RWPE2 (cell line): ENCODE data around the gene NGEF.

Experiments used
- ATAC-seq: fragments of 200-7000 bp; cut with Tn5 transposase; 3 replicates; pipeline ENCODE4 v1.9.1; 2021; ENCODE audit warnings: low read depth
- DNase-seq: peaks from one replicate; pipeline ENCODE4 v3.0.0-alpha.2; 2020; ENCODE audit warnings: low spot score
- H3K27ac ChIP-seq: fragments of 450-650 bp; 2 replicates; pipeline ENCODE4 v1.5.1; 2017; ENCODE audit warnings: mild to moderate bottlenecking; ENCODE audit not compliant: poor library complexity, severe bottlenecking
- H3K27me3 ChIP-seq: fragments of 250-450 bp; sonication (Bioruptor Pico); 2 replicates; pipeline ENCODE4 v1.5.1; 2021; ENCODE audit warnings: mild to moderate bottlenecking, moderate library complexity; ENCODE audit not compliant: insufficient read depth, poor library complexity, severe bottlenecking
- H3K36me3 ChIP-seq: fragments of 250-450 bp; sonication (Bioruptor Pico); 2 replicates; pipeline ENCODE4 v1.5.1; 2020; ENCODE audit warnings: low read depth, mild to moderate bottlenecking, moderate library complexity
- H3K4me1 ChIP-seq: fragments of 250-450 bp; sonication (Bioruptor Pico); 2 replicates; pipeline ENCODE4 v1.5.1; 2021; ENCODE audit warnings: mild to moderate bottlenecking, moderate library complexity; ENCODE audit not compliant: insufficient read depth, poor library complexity, severe bottlenecking
- H3K4me3 ChIP-seq: fragments of 250-450 bp; sonication (Bioruptor Pico); 2 replicates; pipeline ENCODE4 v1.5.1; 2021; ENCODE audit warnings: mild to moderate bottlenecking, moderate library complexity; ENCODE audit not compliant: severe bottlenecking
- H3K9me3 ChIP-seq: fragments of 250-450 bp; sonication (Bioruptor Pico); 2 replicates; pipeline ENCODE4 v1.5.1; 2021; ENCODE audit warnings: mild to moderate bottlenecking, moderate library complexity; ENCODE audit not compliant: severe bottlenecking
- CTCF ChIP-seq: fragments of 450-650 bp; IDR thresholded peaks from one replicate; pipeline ENCODE4 v1.5.1; 2017; ENCODE audit warnings: mild to moderate bottlenecking, moderate library complexity; ENCODE audit not compliant: poor library complexity, severe bottlenecking

Gene NGEF

DNA sequence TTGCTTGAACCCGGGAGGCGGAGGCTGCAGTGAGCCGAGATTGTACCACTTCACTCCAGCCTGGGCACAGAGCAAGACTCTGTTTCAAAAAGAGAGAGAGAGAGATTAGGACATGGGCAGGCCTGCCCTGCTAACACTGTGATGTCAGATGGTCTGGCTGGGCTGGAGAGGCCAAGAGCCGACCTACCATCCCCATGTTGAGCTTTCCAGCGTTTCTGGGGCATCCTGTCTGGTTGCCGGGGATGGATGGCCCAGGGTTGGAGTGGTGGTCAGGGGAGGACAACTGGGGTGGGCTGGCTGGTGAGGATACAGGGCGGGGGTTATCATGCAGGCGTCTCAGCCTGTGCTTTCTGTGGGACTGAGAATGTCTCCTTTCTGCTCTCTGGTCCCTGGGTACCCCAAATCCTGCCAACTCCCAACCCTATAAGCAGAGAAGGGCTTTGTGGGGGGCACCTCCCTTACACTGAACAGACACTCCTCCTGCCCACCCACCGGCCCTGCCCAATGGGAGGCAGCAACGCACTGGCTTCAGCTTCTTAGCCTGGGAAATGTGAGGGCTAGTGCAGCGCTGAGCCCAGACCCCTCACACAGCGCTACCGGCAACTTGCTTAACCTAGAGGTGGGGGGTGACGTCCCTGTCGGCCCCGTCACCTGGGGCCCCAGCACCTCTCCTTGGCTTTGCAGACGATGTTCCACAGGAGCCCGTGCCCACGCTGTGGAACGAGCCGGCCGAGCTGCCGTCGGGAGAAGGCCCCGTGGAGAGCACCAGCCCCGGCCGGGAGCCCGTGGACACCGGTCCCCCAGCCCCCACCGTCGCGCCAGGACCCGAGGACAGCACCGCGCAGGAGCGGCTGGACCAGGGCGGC lies 137.6 kb downstream of the NGEF start:
- Histone ChIP-seq H3K9me3 (no peaks in the 10 kb centered on the region), H3K27ac (no peak overlapping the region), H3K27me3 (no peaks in the 10 kb centered on the region), H3K4me3 (peak overlapping the region; percentile 53), H3K36me3 (no peaks in the 10 kb centered on the region), H3K4me1 (no peaks in the 10 kb centered on the region)
- DNase-seq (no peak), ATAC-seq (peak; percentile 5; the same call in 1 of the 3 replicates)
- no peak for TF ChIP-seq CTCF

GRCh38 chr2:232874677-232875223 lies 138.3 kb downstream of the NGEF start:
- no peaks in the 10 kb centered on the region for H3K9me3 ChIP-seq
- no peak for DNase-seq
- H3K36me3 ChIP-seq, result no peaks in the 10 kb centered on the region
- no peak overlapping the region for H3K27ac ChIP-seq
- TF ChIP-seq CTCF, result no peak
- no peak overlapping the region for H3K4me3 ChIP-seq
- no peak for ATAC-seq
- no peaks in the 10 kb centered on the region for H3K27me3 ChIP-seq
- H3K4me1 ChIP-seq, result no peaks in the 10 kb centered on the region

GRCh38 chr2:232873909-232874641 lies 139.0 kb downstream of the NGEF start:
- ATAC-seq (no peak), DNase-seq (no peak)
- no peak overlapping the region for H3K4me3 ChIP-seq
- no peaks in the 10 kb centered on the region for H3K36me3 ChIP-seq
- H3K9me3 ChIP-seq, result no peaks in the 10 kb centered on the region
- TF ChIP-seq CTCF, result no peak
- no peaks in the 10 kb centered on the region for H3K27me3 ChIP-seq
- H3K4me1 ChIP-seq, result no peaks in the 10 kb centered on the region
- H3K27ac ChIP-seq, result no peak overlapping the region

GRCh38 chr2:232873292-232873908 lies 139.7 kb downstream of the NGEF start:
- Histone ChIP-seq H3K4me1 (no peaks in the 10 kb centered on the region), H3K27ac (no peak overlapping the region), H3K36me3 (no peaks in the 10 kb centered on the region), H3K4me3 (no peak overlapping the region), H3K27me3 (no peaks in the 10 kb centered on the region), H3K9me3 (no peaks in the 10 kb centered on the region)
- DNase-seq (no peak), ATAC-seq (no peak)
- TF ChIP-seq CTCF, result no peak
